H7 (cell line): Measurements from ENCODE around the gene HSCB. TPM values are rescaled to one million over a fixed set of nuclear protein-coding genes. Genes with fewer than 3 reads are reported as not detected.
"Not testable (repeated sequence)": the region's sequence is repeated elsewhere in the genome, so short reads cannot be mapped to it uniquely, and the experiment has no call there.

Experiments
- DNase-seq: peaks from one replicate; pipeline ENCODE4 v3.0.0; 2012
- H3K27me3 ChIP-seq: 2 replicates; pipeline ENCODE4 v1.6.0; 2011; ENCODE audit warnings: mild to moderate bottlenecking, low read length; ENCODE audit not compliant: control insufficient read depth, insufficient read depth
- H3K36me3 ChIP-seq: replicated peaks from 2 replicates; pipeline ENCODE4 v1.5.1; 2011; ENCODE audit warnings: low read length; ENCODE audit not compliant: control insufficient read depth, insufficient read depth
- H3K4me3 ChIP-seq: 2 replicates; pipeline ENCODE4 v1.5.1; 2011; ENCODE audit warnings: low read depth, mild to moderate bottlenecking, control low read depth, low read length, moderate library complexity; ENCODE audit not compliant: insufficient read depth
- total RNA-seq: library from RNA; depleted of rRNA; stranded (reverse); fragments of >200 nt; shearing (Covaris generic); gene quantifications from 2 replicates; pipeline ENCODE4 v1.2.3, GENCODE V29; 2014

HSCB gene
- total RNA-seq, 1 experiment from 2014 or later, result 29.9 TPM

DNA sequence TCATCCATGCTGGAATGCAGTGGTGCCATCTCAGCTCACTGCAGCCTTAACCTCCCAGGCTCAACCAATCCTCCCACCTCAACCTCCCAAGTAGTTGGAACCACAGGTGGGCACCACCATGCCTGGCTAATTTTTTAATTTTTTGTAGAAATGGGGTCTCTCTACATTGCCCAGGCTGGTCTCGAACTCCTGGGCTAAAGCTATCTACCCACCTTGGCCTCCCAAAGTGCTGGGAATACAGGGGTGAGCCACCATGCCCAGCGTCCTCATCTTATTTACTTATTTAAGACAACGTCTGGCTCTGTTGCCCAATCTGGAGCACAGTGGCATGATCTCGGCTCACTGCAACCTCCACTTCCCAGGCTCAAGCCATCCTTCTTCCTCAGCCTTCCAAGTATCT lies 20.2 kb downstream of the HSCB start:
- H3K4me3 ChIP-seq, result not testable (repeated sequence)

GRCh38 chr22:28766628-28767027 lies 24.8 kb downstream of the HSCB start:
- no peak overlapping the region for H3K4me3 ChIP-seq
- no peaks in the 10 kb centered on the region for H3K36me3 ChIP-seq
- no peaks in the 10 kb centered on the region for H3K27me3 ChIP-seq
- DNase-seq, result no peak

More for the DNA sequence above, 20.2 kb downstream of the HSCB start:
- not testable (repeated sequence) for DNase-seq, H3K27me3 ChIP-seq, H3K36me3 ChIP-seq

DNA sequence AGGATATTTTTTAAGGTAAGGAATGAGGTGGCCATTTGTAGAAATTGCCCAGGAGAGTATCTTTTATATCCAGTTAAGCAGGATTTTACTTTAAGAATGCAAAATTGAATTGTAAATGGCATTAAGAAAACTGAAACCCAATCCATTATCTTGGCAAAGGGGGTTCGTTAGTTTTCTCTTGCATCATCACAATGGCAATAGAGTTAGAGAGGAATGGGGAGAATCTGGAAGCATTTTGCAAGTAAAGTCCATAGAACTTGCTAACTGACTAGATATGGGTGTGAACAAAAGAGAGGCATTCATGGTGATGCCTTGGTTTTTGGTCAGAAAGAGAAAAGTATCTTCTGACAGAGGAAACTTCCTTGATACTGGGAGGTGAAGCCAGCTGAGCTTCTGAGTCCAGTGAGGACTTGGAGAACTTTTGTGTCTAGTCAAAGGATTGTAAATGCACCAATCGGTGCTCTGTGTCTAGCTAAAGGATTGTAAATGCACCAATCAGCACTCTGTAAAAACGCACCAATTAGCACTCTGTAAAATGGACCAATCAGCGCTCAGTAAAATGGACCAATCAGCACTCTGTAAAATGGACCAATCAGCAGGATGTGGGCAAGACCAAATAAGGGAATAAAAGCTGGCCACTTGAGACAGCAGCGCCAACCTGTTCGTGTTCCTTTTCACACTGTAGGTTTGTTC lies 27.0 kb downstream of the HSCB start:
- Histone ChIP-seq H3K36me3 (no peaks in the 10 kb centered on the region), H3K27me3 (no peaks in the 10 kb centered on the region), H3K4me3 (no peak overlapping the region)
- no peak for DNase-seq

DNA sequence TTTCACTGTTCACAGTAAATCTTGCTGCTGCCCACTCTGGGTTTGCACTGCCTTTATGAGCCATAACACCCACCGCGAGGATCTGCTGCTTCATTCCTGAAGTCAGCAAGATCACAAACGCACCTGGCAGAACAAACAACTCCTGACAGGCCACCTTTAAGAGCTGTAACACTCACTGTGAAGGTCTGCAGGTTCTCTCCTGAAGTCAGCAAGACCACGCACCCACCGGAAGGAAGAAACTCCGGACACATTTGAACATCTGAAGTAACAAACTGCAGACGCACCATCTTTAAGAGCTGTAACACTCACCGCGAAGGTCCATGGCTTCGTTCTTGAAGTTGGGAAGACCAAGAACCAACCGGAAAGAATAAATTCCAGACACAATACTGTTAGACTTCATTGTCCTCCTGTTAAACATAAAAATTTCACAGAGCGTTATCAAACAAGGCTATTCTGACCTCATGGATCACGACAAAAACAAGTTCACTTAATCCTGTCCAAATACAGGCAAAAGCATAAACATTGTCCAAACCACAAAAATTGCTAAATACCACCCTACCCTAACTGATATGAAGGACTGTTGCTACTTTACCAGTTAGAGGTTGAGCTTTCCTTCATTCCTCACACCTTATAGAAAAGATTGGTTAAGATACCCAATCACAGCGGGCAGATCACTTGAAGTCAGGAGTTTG lies 27.7 kb downstream of the HSCB start:
- no peak overlapping the region for H3K4me3 ChIP-seq
- peaks cover 2% of the 10 kb centered on the region for H3K36me3 ChIP-seq
- no peak for DNase-seq
- no peaks in the 10 kb centered on the region for H3K27me3 ChIP-seq

DNA sequence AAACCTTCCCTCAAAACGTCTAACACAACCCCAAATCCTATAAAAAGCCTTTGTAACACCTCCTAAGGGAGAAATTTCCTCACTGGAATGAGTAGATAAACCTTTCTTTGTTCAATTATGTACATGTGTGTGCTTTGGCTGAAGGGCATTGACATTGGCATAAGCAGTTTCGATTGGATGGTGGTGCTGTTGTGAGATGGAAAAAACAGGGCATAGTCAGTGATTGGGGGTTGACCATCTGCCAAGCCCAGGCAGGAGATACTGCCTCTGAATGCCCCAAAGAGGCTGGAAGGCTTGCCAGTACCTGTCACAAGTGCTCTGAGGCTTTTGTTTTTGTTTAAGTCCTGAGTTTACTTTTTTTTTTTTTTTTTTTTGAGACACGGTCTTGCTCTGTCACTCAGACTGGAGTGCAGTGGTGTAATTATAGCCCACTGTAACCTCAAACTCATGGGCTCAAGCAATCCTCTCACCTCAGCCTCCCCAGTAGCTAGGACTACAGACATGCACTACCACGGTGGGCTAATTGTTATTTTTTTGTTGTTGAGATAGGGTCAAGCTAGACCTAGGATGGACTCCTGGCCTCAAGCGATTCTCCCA lies 29.5 kb downstream of the HSCB start:
- no peaks in the 10 kb centered on the region for H3K27me3 ChIP-seq
- H3K36me3 ChIP-seq, result peaks cover 8% of the 10 kb centered on the region
- H3K4me3 ChIP-seq, result no peak overlapping the region
- no peak for DNase-seq

- Histone ChIP-seq H3K27me3 (no peaks in the 10 kb centered on the region), H3K4me3 (peak within 1 kb of the TSS; percentile 83), H3K36me3 (peaks cover 8% of the 10 kb centered on the region)
- peak; percentile 96 for DNase-seq
Observed at GRCh38 chr22:28772633-28773460, 31.0 kb downstream of the HSCB start, which contains the start of gene CCDC117. CCDC117 (plus strand) TSS chr22:28772695; CDS start chr22:28772850, 155 bp downstream.

- DNase-seq, result no peak
- Histone ChIP-seq H3K27me3 (no peaks in the 10 kb centered on the region), H3K4me3 (peak overlapping the region; percentile 83), H3K36me3 (peaks cover 8% of the 10 kb centered on the region)
Observed at GRCh38 chr22:28773461-28773867, 31.6 kb downstream of the HSCB start.

GRCh38 chr22:28774378-28774777 lies 32.5 kb downstream of the HSCB start:
- Histone ChIP-seq H3K4me3 (no peak overlapping the region), H3K36me3 (peaks cover 8% of the 10 kb centered on the region), H3K27me3 (no peaks in the 10 kb centered on the region)
- DNase-seq, result no peak

GRCh38 chr22:28779833-28780232 lies 38.0 kb downstream of the HSCB start:
- Histone ChIP-seq H3K4me3 (no peak overlapping the region), H3K36me3 (peaks cover 21% of the 10 kb centered on the region), H3K27me3 (no peaks in the 10 kb centered on the region)
- no peak for DNase-seq

DNA sequence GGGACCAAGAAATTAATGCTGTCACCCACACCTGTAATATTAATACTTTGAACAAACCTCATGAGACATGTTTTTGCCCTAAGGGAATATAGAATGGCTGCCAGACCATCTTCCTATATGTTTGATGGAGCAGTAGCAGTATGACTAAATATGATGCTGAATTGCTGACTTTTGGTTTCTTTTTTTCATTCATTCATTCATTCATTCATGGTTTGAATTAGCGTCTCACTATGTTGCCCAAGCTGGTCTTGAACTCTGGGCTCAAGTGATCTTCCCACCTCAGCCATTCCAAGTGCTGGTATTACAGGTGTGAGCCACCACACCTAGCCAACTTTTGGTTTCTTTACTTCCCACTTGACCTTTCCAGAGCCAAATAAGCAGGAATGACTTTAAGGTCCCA lies 38.5 kb downstream of the HSCB start:
- H3K4me3 ChIP-seq, result no peak overlapping the region
- peaks cover 21% of the 10 kb centered on the region for H3K36me3 ChIP-seq
- DNase-seq, result no peak

GRCh38 chr22:28783786-28784671 lies 42.2 kb downstream of the HSCB start:
- Histone ChIP-seq H3K36me3 (peaks cover 25% of the 10 kb centered on the region), H3K4me3 (no peak overlapping the region), H3K27me3 (no peaks in the 10 kb centered on the region)
- DNase-seq, result no peak

More for the DNA sequence above, 38.5 kb downstream of the HSCB start:
- H3K27me3 ChIP-seq, result no peaks in the 10 kb centered on the region

DNA sequence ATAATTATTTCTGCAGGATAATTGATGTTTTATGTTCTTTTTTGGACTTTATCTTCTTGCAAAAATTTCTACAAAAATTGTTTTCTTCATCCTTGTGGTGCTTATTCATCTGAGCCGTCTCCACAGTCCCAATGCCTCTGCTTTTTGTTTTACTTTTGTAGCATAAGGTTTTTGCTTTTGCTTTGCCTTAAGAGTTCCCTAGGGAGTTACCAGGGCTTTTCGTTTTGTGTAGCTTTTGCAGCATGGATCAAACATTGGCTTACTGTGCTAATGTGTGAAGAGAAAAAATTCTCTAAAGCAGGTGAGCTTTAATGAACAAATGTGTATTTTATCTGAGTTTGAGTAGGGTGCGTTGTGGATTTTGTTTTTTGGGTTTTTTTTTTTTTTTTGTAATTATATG lies 46.8 kb downstream of the HSCB start:
- no peak overlapping the region for H3K4me3 ChIP-seq
- H3K36me3 ChIP-seq, result peaks cover 16% of the 10 kb centered on the region
- DNase-seq, result no peak
- H3K27me3 ChIP-seq, result no peaks in the 10 kb centered on the region

- no peaks in the 10 kb centered on the region for H3K27me3 ChIP-seq
- H3K36me3 ChIP-seq, result peaks cover 20% of the 10 kb centered on the region
- no peak for DNase-seq
- no peak overlapping the region for H3K4me3 ChIP-seq
Observed at GRCh38 chr22:28791124-28791523, 49.3 kb downstream of the HSCB start.
